ENCODE results near the gene MYO1D.

The MYO1D gene

GRCh38 chr17:32513579-32513978 is 363.3 kb downstream of the MYO1D start:
- in situ Hi-C loops (cut with HindIII; ENCODE audit: low pct_ligation_motif_present, low sequenced_read_pairs) = no loop called here
- Histone ChIP-seq H3K27me3 (replicated peaks) (no peaks in the 10 kb centered on the region), H3K27ac (no peak overlapping the region), H3K4me3 (ENCODE audit: low read depth, low read length) (no peak overlapping the region), H3K36me3 (replicated peaks) (no peaks in the 10 kb centered on the region)
- no peak for TF ChIP-seq CTCF (IDR thresholded peaks at IDR 0.05; ENCODE audit: low read depth, low read length, missing control alignments)
- no peak for DNase-seq

- in situ Hi-C loops (cut with HindIII; ENCODE audit: low pct_ligation_motif_present, low sequenced_read_pairs) = no loop called here
- H3K27me3 ChIP-seq (replicated peaks) = no peaks in the 10 kb centered on the region
- H3K36me3 ChIP-seq (replicated peaks) = no peaks in the 10 kb centered on the region
These were observed 364.6 kb downstream of the MYO1D start for GRCh38 chr17:32512328-32512727.

GRCh38 chr17:32510466-32510865 is 366.5 kb downstream of the MYO1D start:
- no peak for DNase-seq
- H3K27me3 ChIP-seq (replicated peaks) = no peaks in the 10 kb centered on the region
- no peak for TF ChIP-seq CTCF (IDR thresholded peaks at IDR 0.05; ENCODE audit: low read depth, low read length, missing control alignments)
- no peak overlapping the region for H3K27ac ChIP-seq
- H3K36me3 ChIP-seq (replicated peaks) = no peaks in the 10 kb centered on the region
- in situ Hi-C loops (cut with HindIII; ENCODE audit: low pct_ligation_motif_present, low sequenced_read_pairs) = no loop called here
- H3K4me3 ChIP-seq (ENCODE audit: low read depth, low read length) = no peak overlapping the region

More at GRCh38 chr17:32512328-32512727, 364.6 kb downstream of the MYO1D start:
- no peak overlapping the region for H3K27ac ChIP-seq
- DNase-seq = no peak
- no peak overlapping the region for H3K4me3 ChIP-seq (ENCODE audit: low read depth, low read length)
- no peak for TF ChIP-seq CTCF (IDR thresholded peaks at IDR 0.05; ENCODE audit: low read depth, low read length, missing control alignments)

- no peak for DNase-seq
- Histone ChIP-seq H3K4me3 (ENCODE audit: low read depth, low read length) (no peak overlapping the region), H3K36me3 (replicated peaks) (no peaks in the 10 kb centered on the region), H3K27me3 (replicated peaks) (no peaks in the 10 kb centered on the region), H3K27ac (no peak overlapping the region)
- in situ Hi-C loops (cut with HindIII; ENCODE audit: low pct_ligation_motif_present, low sequenced_read_pairs) = no loop called here
- no peak for TF ChIP-seq CTCF (IDR thresholded peaks at IDR 0.05; ENCODE audit: low read depth, low read length, missing control alignments)
These were observed 368.0 kb downstream of the MYO1D start for GRCh38 chr17:32508926-32509325.

- TF ChIP-seq CTCF (IDR thresholded peaks at IDR 0.05; ENCODE audit: low read depth, low read length, missing control alignments) = no peak
- H3K27me3 ChIP-seq (replicated peaks) = no peaks in the 10 kb centered on the region
- H3K36me3 ChIP-seq (replicated peaks) = no peaks in the 10 kb centered on the region
- no peak for DNase-seq
- no peak overlapping the region for H3K4me3 ChIP-seq (ENCODE audit: low read depth, low read length)
- in situ Hi-C loops (cut with HindIII; ENCODE audit: low pct_ligation_motif_present, low sequenced_read_pairs) = no loop called here
- no peak overlapping the region for H3K27ac ChIP-seq
These were observed 372.5 kb downstream of the MYO1D start for GRCh38 chr17:32504166-32504990.

Measured in brain microvascular endothelial cell (primary cell).